GM21528 (cell line): ENCODE data around the gene ST6GAL2.

ENCODE experiments used
- ATAC-seq: cut with Tn5 transposase; IDR thresholded peaks from one replicate; pipeline ENCODE4 v1.9.1; 2021; ENCODE audit warnings: mild to moderate bottlenecking, moderate library complexity; ENCODE audit not compliant: unreplicated experiment, low FRiP score

The ST6GAL2 gene

GRCh38 chr2:106885971-106886915 lies at the start of gene ST6GAL2:
Gene ST6GAL2 (minus strand): TSS chr2:106886167. CDS start chr2:106843977, 42,190 bp downstream.
- ATAC-seq = no peak

GRCh38 chr2:106932644-106933043 lies 46.7 kb upstream of the ST6GAL2 start:
- no peak for ATAC-seq

- no peak for ATAC-seq
Observed at GRCh38 chr2:106931717-106932335, 45.9 kb upstream of the ST6GAL2 start.

- no peak for ATAC-seq
Observed at GRCh38 chr2:106921451-106921850, 35.5 kb upstream of the ST6GAL2 start.

- no peak for ATAC-seq
Observed at GRCh38 chr2:106919012-106919411, 33.0 kb upstream of the ST6GAL2 start.

GRCh38 chr2:106904242-106904641 lies 18.3 kb upstream of the ST6GAL2 start:
- ATAC-seq = no peak

- ATAC-seq = no peak
Observed at GRCh38 chr2:106899786-106900530, 14.0 kb upstream of the ST6GAL2 start.

- ATAC-seq = no peak
Observed at GRCh38 chr2:106894545-106894944, 8.6 kb upstream of the ST6GAL2 start.

- ATAC-seq = no peak
Observed at GRCh38 chr2:106892048-106892447, 6.1 kb upstream of the ST6GAL2 start.

- ATAC-seq = no peak
Observed at GRCh38 chr2:106890606-106891005, 4.6 kb upstream of the ST6GAL2 start.

- no peak for ATAC-seq
Observed at GRCh38 chr2:106886916-106887758, 1.2 kb upstream of the ST6GAL2 start.

- ATAC-seq = no peak
Observed at GRCh38 chr2:106885329-106885728, 638 bp downstream of the ST6GAL2 start.

- ATAC-seq = no peak
Observed at GRCh38 chr2:106882673-106883072, 3.3 kb downstream of the ST6GAL2 start.

- ATAC-seq = no peak
Observed at GRCh38 chr2:106878206-106878605, 7.8 kb downstream of the ST6GAL2 start.

- no peak for ATAC-seq
Observed at GRCh38 chr2:106876699-106877098, 9.3 kb downstream of the ST6GAL2 start.

- no peak for ATAC-seq
Observed at GRCh38 chr2:106869512-106870275, 16.3 kb downstream of the ST6GAL2 start.

- ATAC-seq = no peak
Observed at GRCh38 chr2:106868275-106868674, 17.7 kb downstream of the ST6GAL2 start.

- no peak for ATAC-seq
Observed at GRCh38 chr2:106867196-106867953, 18.6 kb downstream of the ST6GAL2 start.

- ATAC-seq = no peak
Observed at GRCh38 chr2:106866641-106867040, 19.3 kb downstream of the ST6GAL2 start.
